Mesendoderm (in vitro differentiated cells): Measurements from ENCODE around the gene INSM2. TPM values are rescaled to one million over a fixed set of nuclear protein-coding genes. Genes with fewer than 3 reads are reported as not detected.

Experiments used
- DNase-seq: peaks from one replicate; pipeline ENCODE4 v3.0.0; 2013
- H2AK5ac ChIP-seq: 2 replicates; pipeline ENCODE4 v1.6.1; 2013; ENCODE audit warnings: low read length, inconsistent platforms
- H2BK120ac ChIP-seq: 2 replicates; pipeline ENCODE4 v1.6.1; 2013; ENCODE audit warnings: low read depth, mild to moderate bottlenecking, low read length, moderate library complexity, mixed read lengths
- H2BK15ac ChIP-seq: replicated peaks from 2 replicates; pipeline ENCODE4 v1.6.1; 2013; ENCODE audit warnings: low read depth, mild to moderate bottlenecking, moderate library complexity
- H2BK5ac ChIP-seq: 2 replicates; pipeline ENCODE4 v1.6.1; 2013; ENCODE audit warnings: low read length, inconsistent platforms
- H3K18ac ChIP-seq: 2 replicates; pipeline ENCODE4 v1.6.1; 2013; ENCODE audit warnings: mild to moderate bottlenecking, low read length, mixed read lengths
- H3K23ac ChIP-seq: one replicate; pipeline ENCODE4 v1.6.1; 2013; ENCODE audit warnings: low read length
- H3K27ac ChIP-seq: 2 replicates; pipeline ENCODE4 v1.5.1; 2013; ENCODE audit warnings: low read depth, mild to moderate bottlenecking, inconsistent platforms, low read length, moderate library complexity
- H3K27me3 ChIP-seq: 2 replicates; pipeline ENCODE4 v1.6.1; 2013; ENCODE audit warnings: low read length, control low read depth, mild to moderate bottlenecking, inconsistent platforms; ENCODE audit not compliant: insufficient read depth, poor library complexity
- H3K36me3 ChIP-seq: 2 replicates; pipeline ENCODE4 v1.6.1; 2013; ENCODE audit warnings: low read length, inconsistent platforms; ENCODE audit not compliant: control insufficient read depth, insufficient read depth
- H3K4ac ChIP-seq: one replicate; pipeline ENCODE4 v1.6.1; 2013; ENCODE audit warnings: low read depth, mild to moderate bottlenecking, low read length, moderate library complexity
- H3K4me1 ChIP-seq: 2 replicates; pipeline ENCODE4 v1.6.1; 2013; ENCODE audit warnings: low read depth, low read length, inconsistent platforms; ENCODE audit not compliant: control insufficient read depth
- H3K4me2 ChIP-seq: 2 replicates; pipeline ENCODE4 v1.6.1; 2013; ENCODE audit warnings: low read length
- H3K4me3 ChIP-seq: 2 replicates; pipeline ENCODE4 v1.5.1; 2013; ENCODE audit warnings: mild to moderate bottlenecking, low read length
- H3K56ac ChIP-seq: one replicate; pipeline ENCODE4 v1.6.1; 2013; ENCODE audit warnings: low read length
- H3K79me1 ChIP-seq: 2 replicates; pipeline ENCODE4 v1.6.1; 2013; ENCODE audit warnings: low read length, inconsistent platforms
- H3K79me2 ChIP-seq: 2 replicates; pipeline ENCODE4 v1.6.1; 2013; ENCODE audit warnings: mild to moderate bottlenecking, low read length; ENCODE audit not compliant: control insufficient read depth, insufficient read depth
- H3K9ac ChIP-seq: 2 replicates; pipeline ENCODE4 v1.6.1; 2013; ENCODE audit warnings: low read length, inconsistent platforms
- H4K5ac ChIP-seq: one replicate; pipeline ENCODE4 v1.6.1; 2013; ENCODE audit warnings: low read length
- H4K8ac ChIP-seq: one replicate; pipeline ENCODE4 v1.6.1; 2013; ENCODE audit warnings: low read depth, mild to moderate bottlenecking, control low read depth, low read length, moderate library complexity
- WGBS: extraction: QIAGEN DNeasy Blood & Tissue Kit; methylation state at CpG from one replicate; pipeline ENCODE4 v1.1.7; 2013; ENCODE audit warnings: low lambda C conversion rate, missing lambda C conversion rate; ENCODE audit not compliant: insufficient coverage; ENCODE audit errors: extremely low coverage; 5-methylcytosine and 5-hydroxymethylcytosine counted together
- polyA plus RNA-seq, 2 experiments: library from polyadenylated mRNA; stranded (reverse); fragments of 200-250 nt; gene quantifications; one replicate each; pipeline ENCODE4 v1.2.3, GENCODE V29; 2013

The INSM2 gene
- 0.01 TPM for polyA plus RNA-seq (2013, experiment 1 of 2)
- polyA plus RNA-seq (2013, experiment 2 of 2): not detected

DNA sequence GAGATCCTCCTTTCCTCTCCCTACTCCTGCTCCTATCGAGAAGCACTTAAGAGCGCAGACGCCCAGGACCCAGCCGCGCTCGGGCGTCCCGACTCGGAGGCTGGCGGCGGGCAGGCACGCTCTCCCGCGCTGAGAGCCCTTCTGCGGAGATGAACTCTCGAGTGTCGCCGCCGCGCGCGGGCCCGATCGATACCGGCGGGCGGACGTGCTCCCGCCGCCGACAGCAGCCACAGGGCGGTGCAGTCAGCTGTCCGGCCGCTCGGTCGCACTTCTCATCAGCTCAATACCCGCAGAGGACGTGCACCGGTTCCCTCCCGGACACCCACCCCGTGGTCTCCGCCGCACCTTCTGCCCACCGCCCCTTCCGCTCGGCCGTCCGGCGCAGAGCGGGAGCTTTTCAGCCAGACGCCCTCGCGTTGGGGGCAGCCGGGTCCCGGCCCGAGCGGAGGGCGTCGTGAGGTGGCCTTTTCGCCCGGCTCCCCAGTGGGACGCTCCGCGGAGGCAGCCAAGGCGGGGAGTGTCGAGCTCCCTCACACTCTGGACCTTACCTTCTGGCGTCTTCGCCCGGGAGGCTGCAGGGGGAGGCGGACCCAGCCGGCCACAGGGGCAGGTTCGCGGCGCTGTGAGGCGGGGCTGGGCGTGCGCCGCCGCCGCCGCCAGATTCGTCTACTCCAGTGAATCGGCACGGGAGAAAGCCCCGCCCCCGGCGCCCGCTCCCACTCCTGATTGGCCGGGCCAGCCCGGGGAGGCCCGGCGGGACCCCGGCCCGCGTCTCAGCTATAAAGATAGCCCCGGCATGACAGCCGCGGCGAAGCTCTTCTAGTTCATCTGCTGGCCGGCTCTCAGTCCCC is at the start of gene INSM2:
TSS of gene INSM2 (plus strand) at position 808 of the 851 bp plus-strand sequence. CDS start 89 bp downstream, outside the sequence.
- peak; percentile 88 for DNase-seq
- Histone ChIP-seq H3K4me1 (no peaks in the 10 kb centered on the region), H2BK5ac (no peak within 1 kb of the TSS), H4K5ac (no peak within 1 kb of the TSS), H3K56ac (peak within 1 kb of the TSS; percentile 65), H3K18ac (no peak within 1 kb of the TSS), H2AK5ac (no peak within 1 kb of the TSS), H3K4me3 (peak within 1 kb of the TSS; percentile 42), H3K27ac (no peak within 1 kb of the TSS), H3K27me3 (peaks cover 33% of the 10 kb centered on the region), H3K4me2 (peak within 1 kb of the TSS; percentile 89), H3K4ac (no peak within 1 kb of the TSS), H3K36me3 (no peaks in the 10 kb centered on the region), H2BK120ac (no peak within 1 kb of the TSS), H3K9ac (peak within 1 kb of the TSS; percentile 55), H3K79me1 (no peaks in the 10 kb centered on the region), H3K79me2 (no peaks in the 10 kb centered on the region), H4K8ac (no peak within 1 kb of the TSS), H3K23ac (peak within 1 kb of the TSS; percentile 18), H2BK15ac (no peak within 1 kb of the TSS)
- WGBS: no CpG with 5 or more reads among the region's 100 CpGs

GRCh38 chr14:35492569-35493014 is 41.4 kb upstream of the INSM2 start:
- no peak overlapping the region for H2BK120ac ChIP-seq
- no peak overlapping the region for H3K23ac ChIP-seq
- no peaks in the 10 kb centered on the region for H3K4me1 ChIP-seq
- H3K79me2 ChIP-seq: no peaks in the 10 kb centered on the region
- no peak overlapping the region for H4K5ac ChIP-seq
- no peak overlapping the region for H3K4ac ChIP-seq
- no peak overlapping the region for H3K9ac ChIP-seq
- H4K8ac ChIP-seq: no peak overlapping the region
- no peaks in the 10 kb centered on the region for H3K79me1 ChIP-seq
- no peak overlapping the region for H3K4me3 ChIP-seq
- no peak overlapping the region for H2AK5ac ChIP-seq
- H2BK5ac ChIP-seq: no peak overlapping the region
- no peak overlapping the region for H3K56ac ChIP-seq
- no peaks in the 10 kb centered on the region for H3K27me3 ChIP-seq
- H3K27ac ChIP-seq: no peak overlapping the region
- no peak overlapping the region for H2BK15ac ChIP-seq
- H3K4me2 ChIP-seq: no peak overlapping the region
- no peak overlapping the region for H3K18ac ChIP-seq
- H3K36me3 ChIP-seq: no peaks in the 10 kb centered on the region
- DNase-seq: no peak

DNA sequence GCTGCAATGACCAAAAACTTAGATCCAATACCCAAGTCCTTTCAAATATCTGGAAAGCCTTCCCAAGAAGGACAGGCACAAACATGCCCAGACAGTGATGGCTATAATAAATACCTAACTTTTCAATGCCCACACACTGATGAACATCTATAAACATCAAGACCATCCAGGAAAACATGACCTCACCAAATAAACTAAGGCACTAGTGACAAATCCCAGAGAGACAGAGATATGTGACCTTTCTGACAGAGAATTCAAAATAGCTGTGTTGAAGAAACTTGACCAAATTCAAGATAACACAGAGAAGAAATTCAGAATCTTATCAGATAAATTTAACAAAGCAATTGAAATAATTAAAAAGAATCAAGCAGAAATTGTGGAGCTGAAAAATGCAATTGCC is 38.7 kb upstream of the INSM2 start:
- Histone ChIP-seq H3K36me3 (no peaks in the 10 kb centered on the region), H3K9ac (no peak overlapping the region), H4K8ac (no peak overlapping the region), H3K23ac (no peak overlapping the region), H3K4me2 (no peak overlapping the region), H3K79me1 (no peaks in the 10 kb centered on the region), H3K79me2 (no peaks in the 10 kb centered on the region), H3K4me3 (no peak overlapping the region), H2BK120ac (no peak overlapping the region), H3K4me1 (no peaks in the 10 kb centered on the region), H2BK5ac (no peak overlapping the region), H3K18ac (no peak overlapping the region), H3K4ac (no peak overlapping the region), H3K56ac (no peak overlapping the region), H3K27me3 (no peaks in the 10 kb centered on the region), H2AK5ac (no peak overlapping the region), H4K5ac (no peak overlapping the region), H3K27ac (no peak overlapping the region), H2BK15ac (no peak overlapping the region)
- no peak for DNase-seq

- Histone ChIP-seq H3K4me3 (no peak overlapping the region), H2BK5ac (no peak overlapping the region), H3K27ac (no peak overlapping the region), H3K23ac (no peak overlapping the region), H3K18ac (no peak overlapping the region), H2AK5ac (no peak overlapping the region), H4K8ac (no peak overlapping the region), H3K36me3 (no peaks in the 10 kb centered on the region), H3K9ac (no peak overlapping the region), H3K79me1 (no peaks in the 10 kb centered on the region), H2BK15ac (no peak overlapping the region), H3K27me3 (no peaks in the 10 kb centered on the region), H3K56ac (no peak overlapping the region), H4K5ac (no peak overlapping the region), H3K4me2 (no peak overlapping the region), H2BK120ac (no peak overlapping the region), H3K79me2 (no peaks in the 10 kb centered on the region), H3K4ac (no peak overlapping the region), H3K4me1 (no peaks in the 10 kb centered on the region)
- WGBS: no CpG with 5 or more reads among the region's 2 CpGs
- DNase-seq: no peak
Measured at GRCh38 chr14:35499180-35499579, 34.8 kb upstream of the INSM2 start.

- Histone ChIP-seq H4K5ac (no peak overlapping the region), H3K18ac (no peak overlapping the region), H3K27me3 (no peaks in the 10 kb centered on the region), H3K4me3 (no peak overlapping the region), H3K36me3 (no peaks in the 10 kb centered on the region), H2BK15ac (no peak overlapping the region), H3K4me1 (no peaks in the 10 kb centered on the region), H2AK5ac (no peak overlapping the region), H4K8ac (no peak overlapping the region), H3K27ac (no peak overlapping the region), H2BK5ac (no peak overlapping the region), H3K23ac (no peak overlapping the region), H3K4ac (no peak overlapping the region), H3K79me1 (no peaks in the 10 kb centered on the region), H3K9ac (no peak overlapping the region), H2BK120ac (no peak overlapping the region), H3K79me2 (no peaks in the 10 kb centered on the region), H3K56ac (no peak overlapping the region), H3K4me2 (no peak overlapping the region)
- no peak for DNase-seq
- WGBS: no CpG with 5 or more reads among the region's 3 CpGs
Measured at GRCh38 chr14:35503646-35504045, 30.3 kb upstream of the INSM2 start.

- no CpG with 5 or more reads among the region's 1 CpG for WGBS
- Histone ChIP-seq H3K36me3 (no peaks in the 10 kb centered on the region), H2AK5ac (no peak overlapping the region), H4K8ac (no peak overlapping the region), H2BK5ac (no peak overlapping the region), H3K23ac (no peak overlapping the region), H3K4me3 (no peak overlapping the region), H3K79me1 (no peaks in the 10 kb centered on the region), H3K79me2 (no peaks in the 10 kb centered on the region), H3K4ac (no peak overlapping the region), H3K18ac (no peak overlapping the region), H3K4me1 (no peaks in the 10 kb centered on the region), H3K4me2 (no peak overlapping the region), H4K5ac (no peak overlapping the region), H3K9ac (no peak overlapping the region), H3K27ac (no peak overlapping the region), H2BK120ac (no peak overlapping the region), H3K27me3 (no peaks in the 10 kb centered on the region), H2BK15ac (no peak overlapping the region), H3K56ac (no peak overlapping the region)
- DNase-seq: no peak
Measured at GRCh38 chr14:35504260-35504659, 29.7 kb upstream of the INSM2 start.
